Sigmoid colon (tissue), 7 donors: ENCODE results near the gene CUL4A. TPM values are rescaled to one million over a fixed set of nuclear protein-coding genes. Genes with fewer than 3 reads are reported as not detected.

Experiments
- DNase-seq: peaks from one replicate; pipeline ENCODE4 v3.0.0-alpha.2; 2019
- H3K27ac ChIP-seq, 4 donors: fragments of 200-600 bp; sonication (generic); one replicate each; pipeline ENCODE4 v1.5.1; 2016 to 2019; ENCODE audit warnings: mild to moderate bottlenecking in 1 of 4
- H3K27me3 ChIP-seq, 3 donors: fragments of 200-600 bp; sonication (generic); one replicate each; pipeline ENCODE4 v1.5.1; 2019; ENCODE audit warnings: mild to moderate bottlenecking in 1 of 3
- H3K36me3 ChIP-seq, 4 donors: fragments of 200-600 bp; sonication (generic); one replicate each; pipeline ENCODE4 v1.5.1; 2016 to 2019
- H3K4me1 ChIP-seq, 4 donors: fragments of 200-600 bp; sonication (generic); one replicate each; pipeline ENCODE4 v1.5.1; 2017 to 2019
- H3K4me3 ChIP-seq, 4 donors: fragments of 200-600 bp; sonication (generic); one replicate each; pipeline ENCODE4 v1.5.1; 2017 to 2019; ENCODE audit warnings: mild to moderate bottlenecking in 2 of 4, moderate library complexity in 1 of 4
- H3K9me3 ChIP-seq, 4 donors: fragments of 200-600 bp in 3 of 4; sonication (generic) in 3 of 4; one replicate each; pipeline versions ENCODE4 v1.5.1 to v1.6.1; 2013 to 2019
- CTCF ChIP-seq, 4 experiments: fragments of 450-650 bp in 3 of 4; fragments of 200-600 bp in 1 of 4; IDR thresholded peaks; one replicate each; pipeline ENCODE4 v1.5.1; 2016 to 2019; ENCODE audit warnings: antibody characterized with exemption in 4 of 4, mild to moderate bottlenecking in 3 of 4, moderate library complexity in 2 of 4
- EP300 ChIP-seq, 4 donors: sonication (generic); formaldehyde crosslinking; IDR thresholded peaks; one replicate each; pipeline ENCODE4 v1.6.1; 2017; ENCODE audit warnings: antibody characterized with exemption in 4 of 4
- POLR2A ChIP-seq, 2 donors: fragments of 450-650 bp; IDR thresholded peaks; one replicate each; pipeline ENCODE4 v1.6.1; 2016; ENCODE audit warnings: antibody characterized with exemption in 2 of 2, mild to moderate bottlenecking in 2 of 2, moderate library complexity in 2 of 2
- POLR2AphosphoS5 ChIP-seq, 4 donors: sonication (generic); formaldehyde crosslinking; IDR thresholded peaks; one replicate each; pipeline ENCODE4 v1.6.1; 2017; ENCODE audit warnings: antibody characterized with exemption in 4 of 4
- WGBS, 2 donors: extraction: QIAGEN DNeasy Blood & Tissue Kit; methylation state at CpG; one replicate each; pipeline ENCODE4 v1.1.7; 2013; 5-methylcytosine and 5-hydroxymethylcytosine counted together
- intact Hi-C: fragments of 100-400 bp; cut with DNase I; formaldehyde crosslinking; loops from one replicate; pipeline ENCODE4 v1.15.1; 2023
- polyA plus RNA-seq, 3 donors: library from polyadenylated mRNA; stranded (reverse); fragments of 200-250 nt; gene quantifications; one replicate each; pipeline ENCODE4 v1.2.3, GENCODE V29; 2013
- total RNA-seq, 4 donors: library from RNA; depleted of rRNA; stranded (reverse); fragments of >200 nt; gene quantifications; one replicate each; pipeline ENCODE4 v1.1.0, GENCODE V29; 2016
- donor health status: healthy with polysubstance abuse.
- donor health status: Bipolar disorder and iron deficiency.
- donor health status: healthy.

Gene CUL4A
- total and polyA plus RNA-seq, 7 donors: 22.2 to 115 (median 72.6) TPM

GRCh38 chr13:113170511-113170910, 38.9 kb upstream of the CUL4A start:
- Histone ChIP-seq H3K27me3 (no peaks in the 10 kb centered on the region), H3K4me3 (no peak overlapping the region), H3K27ac (no peak overlapping the region), H3K9me3 (no peaks in the 10 kb centered on the region), H3K4me1 (no peaks in the 10 kb centered on the region), H3K36me3 (peaks cover 8 to 44% (median 8%) of the 10 kb centered on the region in 4 donors)
- WGBS, 2 donors: 53 to 60% methylated on average over 5 of the region's 5 CpGs
- intact Hi-C loops: no loop called here
- TF ChIP-seq POLR2AphosphoS5 (IDR thresholded peaks at IDR 0.05): no peak
- TF ChIP-seq CTCF (IDR thresholded peaks at IDR 0.05): no peak
- TF ChIP-seq POLR2A (IDR thresholded peaks at IDR 0.05): no peak
- TF ChIP-seq EP300 (IDR thresholded peaks at IDR 0.05): no peak
- DNase-seq: no peak

- H3K27me3 ChIP-seq: no peaks in the 10 kb centered on the region
- no peaks in the 10 kb centered on the region for H3K9me3 ChIP-seq
- H3K27ac ChIP-seq: no peak overlapping the region
- no peak for DNase-seq
- H3K4me1 ChIP-seq: no peaks in the 10 kb centered on the region
- WGBS, 2 donors: 86 to 92% methylated on average over 34 of the region's 34 CpGs
- intact Hi-C loops: no loop called here
- H3K4me3 ChIP-seq: no peak overlapping the region
- no peak for TF ChIP-seq CTCF (IDR thresholded peaks at IDR 0.05)
- no peak for TF ChIP-seq EP300 (IDR thresholded peaks at IDR 0.05)
- no peak for TF ChIP-seq POLR2A (IDR thresholded peaks at IDR 0.05)
- TF ChIP-seq POLR2AphosphoS5 (IDR thresholded peaks at IDR 0.05): no peak
- peaks cover 8 to 53% (median 16%) of the 10 kb centered on the region in 4 donors for H3K36me3 ChIP-seq
Observed at GRCh38 chr13:113171250-113172125, 37.9 kb upstream of the CUL4A start.

DNA sequence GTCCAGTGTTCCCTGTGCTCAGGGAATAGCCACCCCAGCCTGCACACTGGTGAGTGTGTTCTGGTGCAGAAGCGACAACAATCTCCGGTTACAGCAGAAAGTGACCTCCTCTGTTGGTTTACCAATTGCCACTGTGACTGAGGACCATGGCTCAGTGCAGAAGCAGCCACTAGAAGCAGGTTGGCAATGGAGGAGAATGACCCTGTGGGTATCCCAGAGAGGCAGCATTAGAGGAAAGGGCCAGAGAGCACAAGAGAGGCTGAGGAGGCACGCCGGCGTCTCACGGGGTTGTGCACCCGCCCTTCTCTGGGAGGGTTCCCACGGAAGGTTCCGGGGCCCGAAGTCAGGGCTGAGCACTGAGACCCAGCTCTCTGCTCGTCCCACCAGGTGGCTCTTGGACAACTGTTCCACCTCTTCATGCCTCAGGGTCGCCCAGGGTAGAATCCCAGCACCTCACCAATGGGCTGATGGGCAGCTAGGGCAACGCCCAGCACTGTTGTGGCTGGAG, 36.9 kb upstream of the CUL4A start:
- Histone ChIP-seq H3K27me3 (no peaks in the 10 kb centered on the region), H3K4me3 (no peak overlapping the region), H3K4me1 (no peaks in the 10 kb centered on the region), H3K36me3 (peaks cover 8 to 63% (median 25%) of the 10 kb centered on the region in 4 donors), H3K9me3 (no peaks in the 10 kb centered on the region), H3K27ac (no peak overlapping the region)
- DNase-seq: no peak
- 94 to 96% methylated on average over 13 of the region's 13 CpGs for WGBS, 2 donors
- intact Hi-C loops: no loop called here
- TF ChIP-seq POLR2AphosphoS5 (IDR thresholded peaks at IDR 0.05): no peak
- no peak for TF ChIP-seq CTCF (IDR thresholded peaks at IDR 0.05)
- no peak for TF ChIP-seq POLR2A (IDR thresholded peaks at IDR 0.05)
- no peak for TF ChIP-seq EP300 (IDR thresholded peaks at IDR 0.05)

DNA sequence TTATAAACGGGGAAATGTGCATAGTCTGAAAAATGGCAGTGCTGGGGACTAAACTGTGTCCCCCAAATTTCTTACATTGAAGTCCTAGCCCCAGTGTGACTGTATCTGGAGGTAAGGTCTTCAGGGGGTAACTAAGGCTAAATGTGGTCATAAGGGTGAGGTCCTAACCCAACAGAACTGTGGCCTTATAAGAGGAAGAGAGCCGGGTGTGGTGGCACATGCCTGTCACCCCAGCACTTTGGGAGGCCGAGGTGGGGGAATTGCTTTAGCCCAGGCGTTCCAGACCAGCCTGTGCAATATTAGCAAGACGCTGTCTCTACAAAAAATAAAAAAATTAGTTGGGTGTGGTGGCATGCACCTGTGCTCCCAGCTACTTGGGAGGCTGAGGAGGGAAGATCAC, 33.1 kb upstream of the CUL4A start:
- Histone ChIP-seq H3K36me3 (peaks cover 22 to 91% (median 59%) of the 10 kb centered on the region in 4 donors), H3K9me3 (no peaks in the 10 kb centered on the region), H3K27me3 (no peaks in the 10 kb centered on the region), H3K4me3 (no peak overlapping the region), H3K4me1 (peaks cover 0 to 4% (median 0%) of the 10 kb centered on the region in 4 donors), H3K27ac (no peak overlapping the region)
- no peak for TF ChIP-seq EP300 (IDR thresholded peaks at IDR 0.05)
- TF ChIP-seq CTCF (IDR thresholded peaks at IDR 0.05): no peak
- no peak for TF ChIP-seq POLR2AphosphoS5 (IDR thresholded peaks at IDR 0.05)
- intact Hi-C loops: no loop called here
- DNase-seq: no peak
- WGBS, 2 donors: 47 to 55% methylated on average over 5 of the region's 5 CpGs
